ENCODE data around the gene SMIM7.

Gene SMIM7

GRCh38 chr19:16625163-16625958, 34.6 kb downstream of the SMIM7 start:
- Histone ChIP-seq H3K27me3 (ENCODE audit: insufficient read depth, low read length, poor library complexity) (no peaks in the 10 kb centered on the region), H3K4me3 (ENCODE audit: low read length) (no peak overlapping the region), H4K8ac (ENCODE audit: low read depth, low read length) (no peak overlapping the region), H2BK5ac (ENCODE audit: low read length) (no peak overlapping the region), H3K79me2 (ENCODE audit: control insufficient read depth, insufficient read depth, low read length) (peaks cover 73% of the 10 kb centered on the region), H2BK120ac (ENCODE audit: low read depth, low read length) (no peak overlapping the region), H2AK5ac (ENCODE audit: low read length) (no peak overlapping the region), H3K9ac (ENCODE audit: low read length) (peak overlapping the region; percentile 1), H3K18ac (ENCODE audit: low read length) (no peak overlapping the region), H3K56ac (ENCODE audit: low read length) (no peak overlapping the region), H3K4me2 (ENCODE audit: low read length) (no peak overlapping the region), H3K27ac (ENCODE audit: low read depth, low read length) (no peak overlapping the region), H2BK15ac (replicated peaks; ENCODE audit: low read depth) (no peak overlapping the region), H3K79me1 (ENCODE audit: low read length) (peaks cover 35% of the 10 kb centered on the region), H4K5ac (ENCODE audit: low read length) (no peak overlapping the region), H3K4ac (ENCODE audit: low read depth, low read length) (no peak overlapping the region), H3K36me3 (ENCODE audit: control insufficient read depth, insufficient read depth, low read length) (peaks cover 2% of the 10 kb centered on the region), H3K4me1 (ENCODE audit: control insufficient read depth, low read depth, low read length) (peaks cover 3% of the 10 kb centered on the region), H3K23ac (ENCODE audit: low read length) (no peak overlapping the region)
- WGBS (ENCODE audit: extremely low coverage, insufficient coverage, low lambda C conversion rate) = no CpG with 5 or more reads among the region's 16 CpGs
- DNase-seq = no peak

- no peak overlapping the region for H3K4ac ChIP-seq (ENCODE audit: low read depth, low read length)
- WGBS (ENCODE audit: extremely low coverage, insufficient coverage, low lambda C conversion rate) = no CpG with 5 or more reads among the region's 10 CpGs
Measured at GRCh38 chr19:16624236-16624635, 35.7 kb downstream of the SMIM7 start.

GRCh38 chr19:16623576-16623975, 36.4 kb downstream of the SMIM7 start:
- peaks cover 91% of the 10 kb centered on the region for H3K79me2 ChIP-seq (ENCODE audit: control insufficient read depth, insufficient read depth, low read length)
- H3K18ac ChIP-seq (ENCODE audit: low read length) = no peak overlapping the region
- H3K4me3 ChIP-seq (ENCODE audit: low read length) = no peak overlapping the region
- H2AK5ac ChIP-seq (ENCODE audit: low read length) = no peak overlapping the region
- no peak overlapping the region for H3K56ac ChIP-seq (ENCODE audit: low read length)
- H2BK15ac ChIP-seq (replicated peaks; ENCODE audit: low read depth) = no peak overlapping the region
- H3K36me3 ChIP-seq (ENCODE audit: control insufficient read depth, insufficient read depth, low read length) = peaks cover 2% of the 10 kb centered on the region
- no peaks in the 10 kb centered on the region for H3K27me3 ChIP-seq (ENCODE audit: insufficient read depth, low read length, poor library complexity)
- no CpG with 5 or more reads among the region's 6 CpGs for WGBS (ENCODE audit: extremely low coverage, insufficient coverage, low lambda C conversion rate)
- no peak overlapping the region for H2BK120ac ChIP-seq (ENCODE audit: low read depth, low read length)
- H4K5ac ChIP-seq (ENCODE audit: low read length) = no peak overlapping the region
- H3K27ac ChIP-seq (ENCODE audit: low read depth, low read length) = no peak overlapping the region
- H2BK5ac ChIP-seq (ENCODE audit: low read length) = no peak overlapping the region
- no peak overlapping the region for H3K4ac ChIP-seq (ENCODE audit: low read depth, low read length)
- H3K23ac ChIP-seq (ENCODE audit: low read length) = no peak overlapping the region
- H4K8ac ChIP-seq (ENCODE audit: low read depth, low read length) = no peak overlapping the region
- DNase-seq = no peak
- H3K79me1 ChIP-seq (ENCODE audit: low read length) = peaks cover 48% of the 10 kb centered on the region
- H3K4me2 ChIP-seq (ENCODE audit: low read length) = no peak overlapping the region
- H3K4me1 ChIP-seq (ENCODE audit: control insufficient read depth, low read depth, low read length) = peaks cover 4% of the 10 kb centered on the region
- no peak overlapping the region for H3K9ac ChIP-seq (ENCODE audit: low read length)

More at GRCh38 chr19:16624236-16624635, 35.7 kb downstream of the SMIM7 start:
- H2AK5ac ChIP-seq (ENCODE audit: low read length) = no peak overlapping the region
- no peaks in the 10 kb centered on the region for H3K27me3 ChIP-seq (ENCODE audit: insufficient read depth, low read length, poor library complexity)
- peaks cover 2% of the 10 kb centered on the region for H3K36me3 ChIP-seq (ENCODE audit: control insufficient read depth, insufficient read depth, low read length)
- no peak overlapping the region for H3K18ac ChIP-seq (ENCODE audit: low read length)
- H3K4me1 ChIP-seq (ENCODE audit: control insufficient read depth, low read depth, low read length) = peaks cover 3% of the 10 kb centered on the region
- no peak overlapping the region for H3K23ac ChIP-seq (ENCODE audit: low read length)
- H3K56ac ChIP-seq (ENCODE audit: low read length) = no peak overlapping the region
- H2BK15ac ChIP-seq (replicated peaks; ENCODE audit: low read depth) = no peak overlapping the region
- no peak overlapping the region for H3K4me2 ChIP-seq (ENCODE audit: low read length)
- H3K27ac ChIP-seq (ENCODE audit: low read depth, low read length) = no peak overlapping the region
- no peak overlapping the region for H3K9ac ChIP-seq (ENCODE audit: low read length)
- H3K79me2 ChIP-seq (ENCODE audit: control insufficient read depth, insufficient read depth, low read length) = peaks cover 85% of the 10 kb centered on the region
- H2BK5ac ChIP-seq (ENCODE audit: low read length) = no peak overlapping the region
- H3K79me1 ChIP-seq (ENCODE audit: low read length) = peaks cover 42% of the 10 kb centered on the region
- DNase-seq = no peak
- no peak overlapping the region for H4K8ac ChIP-seq (ENCODE audit: low read depth, low read length)
- no peak overlapping the region for H3K4me3 ChIP-seq (ENCODE audit: low read length)
- H4K5ac ChIP-seq (ENCODE audit: low read length) = no peak overlapping the region
- H2BK120ac ChIP-seq (ENCODE audit: low read depth, low read length) = no peak overlapping the region

- H3K23ac ChIP-seq (ENCODE audit: low read length) = no peak overlapping the region
- no peak overlapping the region for H3K4me3 ChIP-seq (ENCODE audit: low read length)
- no peak overlapping the region for H3K4ac ChIP-seq (ENCODE audit: low read depth, low read length)
- no peak overlapping the region for H4K5ac ChIP-seq (ENCODE audit: low read length)
- no peak overlapping the region for H3K27ac ChIP-seq (ENCODE audit: low read depth, low read length)
- no peaks in the 10 kb centered on the region for H3K27me3 ChIP-seq (ENCODE audit: insufficient read depth, low read length, poor library complexity)
- H3K9ac ChIP-seq (ENCODE audit: low read length) = no peak overlapping the region
- H2AK5ac ChIP-seq (ENCODE audit: low read length) = no peak overlapping the region
- peaks cover 96% of the 10 kb centered on the region for H3K79me2 ChIP-seq (ENCODE audit: control insufficient read depth, insufficient read depth, low read length)
- DNase-seq = no peak
- H3K4me1 ChIP-seq (ENCODE audit: control insufficient read depth, low read depth, low read length) = peaks cover 7% of the 10 kb centered on the region
- H3K36me3 ChIP-seq (ENCODE audit: control insufficient read depth, insufficient read depth, low read length) = peaks cover 2% of the 10 kb centered on the region
- peaks cover 53% of the 10 kb centered on the region for H3K79me1 ChIP-seq (ENCODE audit: low read length)
- no peak overlapping the region for H4K8ac ChIP-seq (ENCODE audit: low read depth, low read length)
- no peak overlapping the region for H3K18ac ChIP-seq (ENCODE audit: low read length)
- H2BK120ac ChIP-seq (ENCODE audit: low read depth, low read length) = no peak overlapping the region
- no peak overlapping the region for H2BK15ac ChIP-seq (replicated peaks; ENCODE audit: low read depth)
- no peak overlapping the region for H3K4me2 ChIP-seq (ENCODE audit: low read length)
- WGBS (ENCODE audit: extremely low coverage, insufficient coverage, low lambda C conversion rate) = no CpG with 5 or more reads among the region's 2 CpGs
- H2BK5ac ChIP-seq (ENCODE audit: low read length) = no peak overlapping the region
- no peak overlapping the region for H3K56ac ChIP-seq (ENCODE audit: low read length)
Measured at GRCh38 chr19:16623066-16623465, 36.9 kb downstream of the SMIM7 start.

GRCh38 chr19:16621165-16621800, 38.7 kb downstream of the SMIM7 start:
- H3K23ac ChIP-seq (ENCODE audit: low read length) = no peak overlapping the region
- peaks cover 69% of the 10 kb centered on the region for H3K79me1 ChIP-seq (ENCODE audit: low read length)
- no peak overlapping the region for H2BK120ac ChIP-seq (ENCODE audit: low read depth, low read length)
- peaks cover 4% of the 10 kb centered on the region for H3K4me1 ChIP-seq (ENCODE audit: control insufficient read depth, low read depth, low read length)
- no peak overlapping the region for H2BK5ac ChIP-seq (ENCODE audit: low read length)
- peaks cover 100% of the 10 kb centered on the region for H3K79me2 ChIP-seq (ENCODE audit: control insufficient read depth, insufficient read depth, low read length)
- H3K27ac ChIP-seq (ENCODE audit: low read depth, low read length) = no peak overlapping the region
- H3K4me3 ChIP-seq (ENCODE audit: low read length) = no peak overlapping the region
- no peak overlapping the region for H3K56ac ChIP-seq (ENCODE audit: low read length)
- no peak overlapping the region for H3K18ac ChIP-seq (ENCODE audit: low read length)
- H2BK15ac ChIP-seq (replicated peaks; ENCODE audit: low read depth) = no peak overlapping the region
- DNase-seq = no peak
- no CpG with 5 or more reads among the region's 7 CpGs for WGBS (ENCODE audit: extremely low coverage, insufficient coverage, low lambda C conversion rate)
- H3K9ac ChIP-seq (ENCODE audit: low read length) = no peak overlapping the region
- H2AK5ac ChIP-seq (ENCODE audit: low read length) = no peak overlapping the region
- no peak overlapping the region for H3K4ac ChIP-seq (ENCODE audit: low read depth, low read length)
- no peak overlapping the region for H3K4me2 ChIP-seq (ENCODE audit: low read length)
- no peaks in the 10 kb centered on the region for H3K27me3 ChIP-seq (ENCODE audit: insufficient read depth, low read length, poor library complexity)
- H4K5ac ChIP-seq (ENCODE audit: low read length) = no peak overlapping the region
- peaks cover 2% of the 10 kb centered on the region for H3K36me3 ChIP-seq (ENCODE audit: control insufficient read depth, insufficient read depth, low read length)
- no peak overlapping the region for H4K8ac ChIP-seq (ENCODE audit: low read depth, low read length)

Data from mesendoderm (in vitro differentiated cells).